ENCODE results near the gene NELL1.

NELL1 gene

DNA sequence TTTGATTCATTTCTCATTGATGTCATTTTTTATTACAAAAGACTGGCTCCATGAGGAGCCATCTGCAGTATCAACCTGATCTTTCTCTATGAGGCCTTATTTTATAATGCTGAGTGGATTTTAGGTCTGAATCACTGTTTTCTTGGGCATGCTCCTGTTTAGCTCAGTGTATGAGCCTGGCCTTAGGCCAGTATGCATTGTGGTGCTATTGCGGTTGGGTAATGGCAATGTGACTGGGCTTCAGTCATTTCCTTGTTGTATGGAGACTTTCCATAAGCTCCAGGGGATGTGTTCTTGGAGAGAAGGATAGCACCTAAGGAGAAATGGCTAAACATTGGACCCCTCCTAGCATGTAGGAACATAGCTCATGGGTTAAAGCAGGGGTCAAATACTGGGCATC is 293.2 kb downstream of the NELL1 start:
- no peak for DNase-seq (ENCODE audit: low read depth in 1 of 2, low spot score in 1 of 2)

DNA sequence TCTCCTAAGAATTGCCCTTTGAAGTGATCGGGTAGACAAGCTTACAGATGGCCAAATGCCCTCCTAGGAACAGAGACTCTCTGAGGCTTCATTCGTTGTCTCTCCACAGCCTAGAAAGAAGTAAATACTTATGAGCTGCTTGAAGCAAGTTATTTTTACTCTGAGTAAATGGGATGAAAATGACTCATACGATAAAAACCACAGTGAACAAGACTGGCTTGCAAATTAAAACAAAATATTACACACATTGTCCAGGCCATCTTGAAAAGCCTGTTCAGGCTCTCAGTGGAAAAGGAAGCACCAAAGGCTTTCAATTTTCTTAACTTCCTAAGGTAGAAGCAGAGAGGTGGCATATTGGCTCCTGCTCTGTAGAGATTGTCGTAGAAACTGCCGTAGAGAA is 294.2 kb downstream of the NELL1 start:
- no peak for DNase-seq (ENCODE audit: low read depth in 1 of 2, low spot score in 1 of 2)

DNA sequence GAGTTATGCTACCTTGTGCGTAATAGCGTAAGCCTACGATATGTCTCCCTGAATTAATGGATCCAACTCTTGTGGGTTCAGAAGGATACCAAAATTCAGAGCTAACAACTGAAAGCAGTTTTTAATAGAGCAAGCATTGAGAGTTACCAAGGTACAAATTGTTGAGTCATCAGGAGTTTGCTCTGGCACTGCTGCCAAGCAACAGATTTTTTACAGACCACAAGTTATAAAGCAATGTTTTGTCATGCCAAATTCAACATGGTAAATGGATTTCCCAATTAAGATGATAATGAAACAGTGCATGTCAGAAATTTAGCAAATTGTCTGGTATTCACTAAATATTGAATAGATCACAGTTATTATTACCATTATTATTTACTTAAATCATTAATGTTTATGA is 295.6 kb downstream of the NELL1 start:
- no peak for DNase-seq (ENCODE audit: low read depth in 1 of 2, low spot score in 1 of 2)

DNA sequence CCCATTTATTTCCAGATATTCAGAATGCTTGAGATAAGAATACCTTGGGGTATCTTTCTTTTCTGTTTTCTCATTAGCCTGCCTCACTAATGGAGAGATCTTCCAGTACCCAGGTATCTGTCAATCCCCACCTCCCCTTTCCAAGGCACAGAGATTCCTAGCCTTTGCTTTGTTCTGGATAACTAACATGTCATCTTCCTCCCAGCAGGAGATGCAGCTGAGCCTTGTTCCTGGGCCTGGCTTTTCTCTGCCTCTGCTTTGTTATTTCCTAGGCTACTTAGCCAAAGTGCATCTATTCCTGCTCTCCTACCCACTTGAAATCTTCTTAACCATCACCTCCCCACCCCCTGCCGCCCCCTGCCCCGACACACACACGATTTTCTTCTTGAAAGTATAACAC is 297.1 kb downstream of the NELL1 start:
- DNase-seq (ENCODE audit: low read depth in 1 of 2, low spot score in 1 of 2) = no peak

DNA sequence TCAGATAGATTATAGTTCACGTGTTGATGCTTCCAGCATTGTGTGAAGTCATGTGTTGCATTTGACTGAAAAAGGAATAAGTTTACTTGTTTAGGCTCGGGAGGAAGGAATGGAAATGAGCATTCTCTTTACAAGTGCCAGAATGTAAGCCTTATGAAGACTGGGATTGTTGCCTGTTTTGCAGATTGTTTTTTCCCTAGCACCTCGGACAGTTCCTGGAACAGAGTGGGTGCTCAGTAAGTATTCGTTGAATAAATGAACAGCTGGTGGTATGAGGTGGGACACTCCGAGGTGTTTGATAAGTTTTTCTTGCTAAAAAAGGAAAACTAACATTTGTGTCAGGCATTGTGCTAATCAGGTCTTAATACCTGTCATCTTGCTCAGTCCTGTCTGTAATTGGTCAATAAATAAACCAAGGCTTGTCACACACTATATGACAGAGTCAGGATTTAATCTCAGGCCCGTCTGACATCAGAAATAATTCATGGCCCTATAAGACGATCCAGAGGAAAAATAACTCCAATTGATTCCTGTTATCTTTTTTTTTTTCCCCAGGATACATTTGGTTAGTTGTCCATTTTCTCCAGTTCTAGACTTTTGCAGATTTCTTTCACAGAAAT is 304.7 kb downstream of the NELL1 start:
- no peak for DNase-seq (ENCODE audit: low read depth in 1 of 2, low spot score in 1 of 2)

DNA sequence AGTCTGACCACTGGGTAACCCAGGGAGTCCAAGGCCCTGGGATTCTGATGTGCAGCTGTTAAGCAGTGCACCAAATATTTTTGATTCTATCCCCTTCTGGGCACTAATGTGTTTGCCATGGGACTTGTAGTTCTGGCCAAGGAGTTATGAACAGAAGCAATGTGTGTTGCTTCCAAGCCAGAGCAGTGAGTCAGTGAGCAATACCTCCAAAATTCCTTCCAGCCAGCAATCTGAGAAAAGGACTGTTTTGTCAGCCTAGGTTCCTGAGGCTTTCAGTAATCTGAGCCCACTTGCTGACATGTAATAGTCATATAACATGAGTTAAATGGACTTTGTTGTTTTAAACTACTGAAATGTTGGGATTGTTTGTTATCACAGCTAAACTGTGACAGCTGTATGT is 311.4 kb downstream of the NELL1 start:
- no peak for DNase-seq (ENCODE audit: low read depth in 1 of 2, low spot score in 1 of 2)

DNA sequence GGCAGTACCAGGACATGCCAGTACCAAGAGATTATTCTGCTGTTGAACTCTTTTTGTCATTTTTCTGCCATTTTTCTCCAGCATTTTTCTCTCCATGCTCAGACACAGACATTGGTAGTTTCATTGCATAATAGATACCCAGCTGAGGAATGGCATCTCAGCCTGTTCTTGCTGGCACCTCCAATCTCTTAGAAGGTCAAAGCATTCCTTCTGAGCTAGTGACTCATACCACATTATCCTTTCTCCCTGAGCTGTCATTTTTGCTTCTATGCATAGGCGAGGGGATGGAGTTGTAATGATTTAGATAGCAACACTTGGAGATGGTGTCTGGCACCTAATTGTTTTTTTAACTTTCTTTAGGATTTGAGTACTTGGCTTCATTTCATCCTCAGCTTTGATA is 321.1 kb downstream of the NELL1 start:
- DNase-seq (ENCODE audit: low read depth in 1 of 2, low spot score in 1 of 2) = no peak

DNA sequence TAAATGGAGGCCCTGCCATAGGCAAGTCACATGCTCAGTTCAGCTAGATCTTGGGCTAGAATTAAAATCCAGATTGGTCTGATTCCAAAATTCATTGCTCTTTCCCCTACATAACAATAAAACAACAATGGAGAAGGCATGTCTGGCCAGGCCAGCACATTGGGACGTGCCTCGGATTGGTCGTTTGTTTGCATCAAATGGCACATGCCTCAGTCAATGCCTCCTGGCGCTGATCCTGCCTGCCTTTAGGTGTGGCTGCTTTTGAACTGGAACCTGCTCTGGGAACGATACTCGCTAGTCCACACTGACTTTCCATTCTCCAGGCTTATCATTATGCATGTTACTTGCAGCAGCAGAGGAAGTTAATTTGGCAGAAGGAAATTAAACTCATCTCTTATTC is 322.1 kb downstream of the NELL1 start:
- DNase-seq (ENCODE audit: low read depth in 1 of 2, low spot score in 1 of 2) = no peak

DNA sequence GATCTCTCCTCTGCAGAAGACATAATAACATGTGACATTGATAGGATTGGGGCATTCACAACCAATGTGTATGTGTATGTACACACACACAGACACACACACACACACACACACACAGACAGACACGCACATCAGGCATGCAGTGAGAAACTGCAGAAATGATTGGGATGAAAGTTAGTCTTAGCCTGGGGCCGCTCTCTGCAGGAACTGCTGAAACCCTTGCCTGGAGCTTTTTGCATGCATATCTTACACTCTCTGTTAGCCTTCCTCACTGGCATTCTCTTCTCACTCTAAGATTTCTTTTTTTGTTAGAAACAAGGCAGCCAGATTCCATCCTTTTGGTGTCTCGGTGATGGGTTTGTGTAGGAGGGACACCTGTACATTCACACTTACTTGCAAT is 337.9 kb downstream of the NELL1 start:
- no peak for DNase-seq (ENCODE audit: low read depth in 1 of 2, low spot score in 1 of 2)

DNA sequence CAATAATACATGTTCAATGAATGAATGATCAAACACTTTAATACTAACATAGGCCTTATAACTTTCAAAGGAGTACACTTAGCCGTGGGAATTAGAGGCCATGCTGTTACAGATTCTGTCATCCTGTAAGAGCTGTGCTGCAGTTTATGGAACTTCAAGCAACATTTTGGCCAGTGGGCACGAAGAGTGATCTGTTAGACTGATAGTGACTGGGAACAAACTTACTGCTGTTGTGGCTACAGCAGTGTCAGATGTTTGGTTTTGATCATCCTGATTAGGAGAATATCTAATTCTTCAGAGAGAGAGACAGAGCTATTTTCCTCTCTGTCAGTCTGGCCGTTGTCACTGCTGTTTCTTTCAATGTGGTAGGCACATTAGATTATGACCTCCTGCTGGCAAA is 348.9 kb downstream of the NELL1 start:
- DNase-seq (ENCODE audit: low read depth in 1 of 2, low spot score in 1 of 2) = no peak

DNA sequence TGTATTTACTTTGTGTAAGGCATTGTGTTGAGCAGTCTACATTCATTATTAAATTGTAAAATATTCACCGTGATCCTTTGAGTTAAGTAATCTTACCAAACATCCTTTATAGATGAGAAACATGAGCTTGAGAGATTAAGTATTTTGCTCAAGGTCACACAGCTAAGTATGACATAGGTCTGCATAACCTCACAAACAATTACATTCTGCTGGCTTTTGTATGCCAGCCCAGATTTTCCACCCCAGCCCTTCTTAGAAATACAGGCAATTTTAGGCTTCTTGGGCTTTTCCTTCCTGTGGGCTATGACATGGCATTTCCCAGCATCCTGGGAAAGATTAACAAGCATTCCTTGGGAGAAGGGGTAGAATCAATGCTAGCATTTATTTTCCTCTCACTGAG is 357.3 kb downstream of the NELL1 start:
- DNase-seq (ENCODE audit: low read depth in 1 of 2, low spot score in 1 of 2) = no peak

DNA sequence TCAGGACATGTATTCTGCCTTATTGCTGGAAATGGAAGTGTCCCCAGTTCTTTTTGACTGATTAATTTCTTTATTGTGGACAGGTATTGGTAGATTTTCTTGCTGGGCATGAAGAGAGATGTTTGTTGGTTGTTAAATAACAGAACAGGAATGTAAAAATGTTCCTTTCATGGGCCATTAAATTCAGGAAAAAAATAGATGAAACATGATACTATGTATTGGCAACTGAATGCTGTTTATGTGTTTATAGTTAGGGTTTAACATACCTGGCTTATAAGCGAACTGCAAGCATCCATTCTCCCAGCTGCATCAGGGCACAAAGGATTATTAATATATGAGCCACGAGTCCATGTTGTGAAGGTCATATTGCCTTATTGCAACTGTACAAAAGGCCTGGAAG is 368.5 kb downstream of the NELL1 start:
- DNase-seq (ENCODE audit: low read depth in 1 of 2, low spot score in 1 of 2) = no peak

DNA sequence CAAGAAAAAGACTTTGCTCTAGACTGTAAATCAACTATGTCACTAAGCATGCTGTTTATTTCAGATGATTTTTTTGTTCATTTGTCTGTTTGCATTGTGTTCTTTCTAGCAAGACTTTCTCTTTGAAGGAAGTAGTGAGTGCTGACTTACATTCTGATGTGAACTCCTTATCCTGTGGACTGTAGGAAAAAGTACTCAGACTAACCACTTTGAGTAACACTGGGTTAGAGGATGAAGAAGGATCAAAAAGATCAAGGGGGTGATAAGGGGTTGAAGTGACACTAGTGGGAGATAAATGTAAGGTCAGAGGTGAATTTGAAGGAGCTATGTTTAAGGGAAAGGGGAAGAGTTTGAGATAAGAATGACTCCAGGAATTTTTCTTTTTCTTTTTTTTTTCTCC is 369.4 kb downstream of the NELL1 start:
- DNase-seq (ENCODE audit: low read depth in 1 of 2, low spot score in 1 of 2) = no peak

DNA sequence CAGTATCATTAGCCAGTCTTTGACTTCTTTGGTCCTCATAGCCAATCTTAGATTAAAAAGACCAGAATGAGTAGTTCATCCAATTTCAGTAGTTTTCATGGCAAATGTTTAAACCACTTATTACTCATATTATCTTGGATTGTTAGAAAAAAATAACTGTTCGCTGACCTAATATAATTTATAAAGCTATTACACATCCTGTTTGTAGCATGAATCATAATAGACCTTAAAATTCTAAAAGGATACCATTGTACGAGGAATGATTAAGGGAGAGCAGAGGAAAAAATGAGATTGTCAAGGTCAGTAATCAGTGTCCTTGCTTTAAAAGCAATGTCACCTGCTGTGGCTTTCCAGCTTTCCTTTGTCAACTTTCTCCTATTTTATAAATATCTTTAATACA is 371.2 kb downstream of the NELL1 start:
- DNase-seq (ENCODE audit: low read depth in 1 of 2, low spot score in 1 of 2) = no peak

DNA sequence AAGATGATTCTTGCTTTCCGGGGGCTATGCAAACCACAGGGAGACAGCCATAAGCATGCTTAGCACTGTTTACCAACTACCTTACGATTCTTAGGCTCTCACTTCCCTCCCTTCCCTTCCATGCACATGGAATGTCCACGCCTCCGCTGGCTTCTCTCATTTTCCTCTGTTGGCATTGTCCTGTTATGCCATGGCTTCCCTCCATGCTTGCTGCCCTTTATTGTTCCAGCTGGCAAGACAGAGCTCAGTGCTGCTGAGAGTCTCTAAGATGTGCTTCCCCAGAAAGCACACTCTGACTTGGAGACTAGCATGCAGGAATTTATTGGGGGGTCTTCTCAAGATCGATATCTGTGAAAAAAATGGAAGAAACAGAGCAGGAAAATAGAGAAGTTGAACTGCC is 379.2 kb downstream of the NELL1 start:
- DNase-seq (ENCODE audit: low read depth in 1 of 2, low spot score in 1 of 2) = no peak

DNA sequence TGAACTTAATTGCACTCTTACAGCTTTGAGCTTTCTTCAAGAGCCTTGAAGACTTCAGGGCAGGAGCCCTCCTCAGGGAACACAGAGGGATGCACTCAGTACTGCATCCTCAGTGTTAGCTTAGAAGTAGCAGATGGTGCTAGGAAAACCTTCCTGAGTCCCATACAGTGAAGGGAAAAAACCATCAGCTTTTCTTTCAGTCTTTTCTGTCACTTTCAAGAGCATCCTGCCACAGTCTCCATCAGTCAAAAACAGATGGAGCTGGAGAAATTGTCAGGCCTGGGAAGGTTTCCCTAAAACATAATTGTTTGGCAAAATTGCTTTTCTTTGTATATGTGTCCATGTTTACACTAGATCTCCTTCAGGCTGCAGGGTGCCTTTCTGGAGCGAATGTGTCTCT is 384.1 kb downstream of the NELL1 start:
- DNase-seq (ENCODE audit: low read depth in 1 of 2, low spot score in 1 of 2) = no peak

DNA sequence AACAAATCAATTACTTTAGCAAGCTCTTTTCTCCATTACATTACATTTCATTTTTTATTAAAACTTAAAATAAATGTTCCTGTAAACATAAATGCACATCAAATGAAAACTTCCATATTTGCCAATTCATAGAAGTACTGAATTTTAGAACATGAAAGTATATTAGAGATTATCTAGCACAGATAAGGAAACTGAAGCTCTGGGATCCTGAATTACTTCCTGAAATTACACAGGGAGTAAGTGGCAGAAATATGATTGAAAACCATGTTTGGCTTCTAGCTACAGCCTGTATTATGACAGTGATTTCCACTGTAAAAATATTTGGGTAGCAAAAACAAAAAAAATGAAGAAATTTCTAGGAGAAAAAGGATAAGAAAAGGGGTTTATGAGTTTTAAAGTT is 387.3 kb downstream of the NELL1 start:
- DNase-seq (ENCODE audit: low read depth in 1 of 2, low spot score in 1 of 2) = no peak

DNA sequence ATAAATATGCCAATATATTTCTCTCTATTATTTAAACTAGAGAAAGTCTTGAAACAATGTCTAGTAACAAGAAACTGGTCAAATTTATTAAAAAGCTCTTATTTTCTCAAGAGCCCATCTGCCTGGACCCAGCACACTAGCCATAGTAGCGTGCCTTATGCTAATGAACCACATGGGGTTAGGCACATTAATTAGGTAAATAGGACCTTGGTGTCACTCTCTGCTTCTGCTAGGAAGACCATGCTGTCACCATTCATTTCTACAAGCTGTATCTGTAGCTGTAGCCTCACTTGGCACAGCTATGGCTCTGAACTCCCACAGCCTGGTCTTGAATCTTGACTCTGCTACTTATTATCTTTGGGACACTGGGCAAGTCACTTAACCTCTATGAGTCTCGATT is 390.5 kb downstream of the NELL1 start:
- no peak for DNase-seq (ENCODE audit: low read depth in 1 of 2, low spot score in 1 of 2)

DNA sequence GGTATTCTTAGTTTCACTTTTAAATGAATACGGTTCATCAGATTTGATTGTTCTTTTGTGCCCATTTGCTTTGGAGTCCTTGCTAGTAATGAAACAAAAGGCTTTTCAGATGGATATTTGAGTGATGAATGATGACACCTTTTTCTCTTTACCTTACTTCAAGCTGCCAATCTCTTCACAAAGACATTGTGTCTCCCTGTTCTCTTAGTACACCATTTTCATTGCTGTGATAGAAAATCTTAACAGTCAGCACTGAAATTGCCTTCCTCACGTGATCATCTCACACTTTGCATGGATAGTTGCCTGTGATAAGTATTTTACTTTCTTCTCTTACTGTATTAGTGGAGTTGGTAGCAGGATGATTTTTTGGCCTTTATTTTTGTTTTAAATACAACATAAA is 396.6 kb downstream of the NELL1 start:
- DNase-seq (ENCODE audit: low read depth in 1 of 2, low spot score in 1 of 2) = no peak

DNA sequence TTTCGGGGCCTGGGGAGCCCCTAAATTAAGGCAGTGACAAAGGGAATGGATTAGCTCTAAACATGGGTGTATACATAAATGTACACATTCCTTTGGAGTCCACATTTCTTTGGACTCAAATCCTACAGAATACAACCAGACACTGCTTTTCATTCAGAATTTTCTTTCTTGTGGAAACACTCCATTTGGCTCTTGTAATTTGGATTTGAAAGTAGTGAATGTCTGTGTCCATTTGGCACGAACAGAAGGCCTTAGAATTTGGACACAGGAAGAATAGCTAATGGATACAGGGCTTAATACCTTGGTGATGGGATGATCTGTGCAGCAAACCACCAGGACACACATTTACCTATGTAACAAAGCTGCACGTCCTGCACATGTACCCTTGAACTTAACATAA is 399.5 kb downstream of the NELL1 start:
- DNase-seq (ENCODE audit: low read depth in 1 of 2, low spot score in 1 of 2) = no peak

DNA sequence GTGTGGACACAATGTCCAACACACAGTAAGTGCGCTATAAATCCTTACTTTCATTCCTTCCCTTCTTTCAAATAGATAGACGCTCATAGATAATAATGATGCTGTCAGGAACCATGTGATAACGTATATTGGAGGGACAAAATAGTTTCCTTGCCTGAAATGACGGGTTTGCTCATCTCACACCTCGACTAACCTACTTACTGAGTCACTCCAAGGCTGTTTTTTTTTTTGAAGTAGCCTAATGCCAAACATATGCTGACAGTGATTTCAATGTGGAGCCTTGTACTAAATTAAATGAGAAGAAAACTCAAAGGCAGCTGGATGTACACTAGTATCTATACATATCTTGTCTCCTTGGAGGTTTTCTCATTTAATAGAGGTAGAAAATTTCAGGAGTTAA is 400.5 kb downstream of the NELL1 start:
- no peak for DNase-seq (ENCODE audit: low read depth in 1 of 2, low spot score in 1 of 2)

DNA sequence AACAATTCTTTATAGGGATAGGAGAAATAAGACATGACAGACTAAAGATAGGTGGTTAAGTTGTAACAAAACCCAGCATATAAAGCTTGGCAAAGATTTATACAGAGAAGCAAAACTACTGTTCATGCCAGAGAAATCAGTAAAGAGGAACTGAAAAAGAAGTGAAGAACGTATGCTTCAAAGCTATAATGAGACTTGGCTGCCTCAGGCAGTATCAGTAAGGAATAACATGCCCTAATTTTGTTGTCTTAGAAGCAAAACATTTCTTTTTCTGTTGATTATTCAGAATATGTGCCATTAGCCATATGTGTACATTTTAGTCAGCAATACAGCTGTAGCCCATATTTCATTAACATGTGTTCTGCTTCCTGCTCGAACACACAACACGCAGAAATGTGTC is 403.2 kb downstream of the NELL1 start:
- DNase-seq (ENCODE audit: low read depth in 1 of 2, low spot score in 1 of 2) = no peak

DNA sequence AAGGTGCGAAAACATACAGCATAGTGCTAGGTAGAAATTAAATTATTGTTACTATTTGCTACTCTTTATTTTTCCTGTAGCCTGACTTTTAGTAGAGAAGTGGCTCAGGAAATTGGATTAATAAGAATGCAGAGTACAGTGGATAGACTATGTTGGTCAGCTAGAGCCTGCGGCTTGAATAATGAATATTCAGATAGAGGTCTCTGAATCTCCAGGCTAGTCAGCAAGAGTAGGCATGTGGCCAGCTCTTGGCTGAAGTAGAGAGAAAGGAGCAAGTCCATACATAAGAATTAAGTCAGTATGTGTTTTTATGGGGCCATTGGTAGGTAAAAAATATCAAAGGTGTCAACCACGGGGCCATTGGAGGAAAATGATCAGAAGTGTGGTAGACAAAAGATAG is 413.5 kb downstream of the NELL1 start:
- no peak for DNase-seq (ENCODE audit: low read depth in 1 of 2, low spot score in 1 of 2)

DNA sequence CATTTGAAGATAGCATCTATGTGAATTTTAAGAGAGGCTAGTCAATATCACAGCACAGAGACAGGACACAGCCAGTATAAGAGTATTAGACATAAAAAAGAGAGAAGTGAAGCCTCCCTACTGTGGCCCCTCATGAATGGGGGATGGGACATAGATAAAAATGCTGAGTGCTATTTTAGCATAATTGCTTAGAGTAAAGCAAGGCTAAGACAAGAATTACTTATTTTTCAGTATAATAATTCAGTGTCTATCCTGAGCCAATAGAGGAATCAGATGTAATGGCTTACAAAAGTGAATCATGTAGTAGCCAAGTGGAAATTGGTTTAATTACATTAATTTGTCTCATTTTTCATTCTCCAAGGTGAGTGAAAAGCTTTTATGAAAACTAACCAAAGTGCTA is 419.5 kb downstream of the NELL1 start:
- no peak for DNase-seq (ENCODE audit: low read depth in 1 of 2, low spot score in 1 of 2)

Measured in activated CD4-positive, alpha-beta T cell treated with anti-CD3 and anti-CD28 coated beads, Interleukin-2, amount 50 U/mL, for 24 hours (primary cell).